AG04449 (cell line): Measurements from ENCODE around the gene CKS1B.
A peak's percentile ranks its signal among the peaks of the same experiment; 100 is the strongest.

Experiments used
- CTCF ChIA-PET: fragments of 350-600 bp; formaldehyde crosslinking; extraction: SDS; loops from one replicate; lab custom pipeline; 2021; ENCODE audit warnings: antibody characterized with exemption; lab: Yijun Ruan, JAX
- POLR2A ChIA-PET: fragments of 400-600, 350-600 bp; formaldehyde crosslinking; extraction: SDS; loops from one replicate; lab custom pipeline; 2020; ENCODE audit warnings: antibody characterized with exemption, inconsistent platforms; lab: Yijun Ruan, JAX
- DNase-seq: peaks from one replicate; pipeline ENCODE4 v3.0.0-alpha.2; 2010; ENCODE audit warnings: low read depth, low spot score
- H3K4me3 ChIP-seq: 2 replicates; pipeline ENCODE4 v1.5.1; 2011; ENCODE audit warnings: low read depth, mild to moderate bottlenecking, control low read depth, low read length
- CTCF ChIP-seq: IDR thresholded peaks from one replicate; pipeline ENCODE4 v1.5.1; 2011; ENCODE audit warnings: mild to moderate bottlenecking, moderate library complexity, low read length, control low read depth, inconsistent platforms; ENCODE audit not compliant: insufficient read depth; ENCODE audit errors: missing control alignments

The CKS1B gene

GRCh38 chr1:154989195-154989860 lies 14.8 kb downstream of the CKS1B start:
- CTCF ChIA-PET = interaction anchor here (1.2 to 7.7 kb wide), 3 partner anchors 7 to 61 kb away, joined by 4 to 119 read pairs (median 9); partner anchors contain the start of genes ADAM15 and LENEP
- POLR2A ChIA-PET = interaction anchor here (0.7 kb wide), 2 partner anchors 18 to 62 kb away, joined by 3 to 4 read pairs; partner anchors contain the start of genes ADAM15 and SHC1
- H3K4me3 ChIP-seq = no peak overlapping the region
- TF ChIP-seq CTCF = no peak
- DNase-seq = no peak

- no peak overlapping the region for H3K4me3 ChIP-seq
- TF ChIP-seq CTCF = no peak
- CTCF ChIA-PET = interaction anchor here (1.0 to 1.3 kb wide), 3 partner anchors 9 to 61 kb away, joined by 4 to 9 read pairs (median 5); partner anchors contain the start of genes ADAM15 and PBXIP1
- POLR2A ChIA-PET = interaction anchor here (0.6 to 0.7 kb wide), 2 partner anchors 19 to 548 kb away, joined by 3 to 4 read pairs; partner anchors contain the start of gene SHC1
- DNase-seq = no peak
Observed at GRCh38 chr1:154990276-154990675, 15.8 kb downstream of the CKS1B start.

- peak; percentile 40 for TF ChIP-seq CTCF
- no peak for DNase-seq
- POLR2A ChIA-PET = interaction anchor here (0.9 to 2.9 kb wide), 6 partner anchors 9 to 37 kb away, joined by 3 to 16 read pairs (median 4); partner anchors contain the start of genes FLAD1, PBXIP1, SHC1 and ZBTB7B
- CTCF ChIA-PET = interaction anchor here (1.1 to 17.2 kb wide), 11 partner anchors 8 to 514 kb away, joined by 3 to 244 read pairs (median 30); partner anchors contain the start of genes CKS1B, FLAD1, PBXIP1 and PYGO2
- no peak overlapping the region for H3K4me3 ChIP-seq
Observed at GRCh38 chr1:154992721-154993571, 18.5 kb downstream of the CKS1B start.

- ChIA-PET POLR2A (interaction anchor here (0.9 to 2.9 kb wide), 8 partner anchors 9 to 38 kb away, joined by 3 to 16 read pairs (median 4); partner anchors contain the start of genes FLAD1, PBXIP1, SHC1 and ZBTB7B), CTCF (interaction anchor here (0.7 to 17.2 kb wide), 16 partner anchors 8 to 514 kb away, joined by 3 to 244 read pairs (median 10); partner anchors contain the start of genes CKS1B, FLAD1, PBXIP1 and PYGO2)
- H3K4me3 ChIP-seq = no peak within 1 kb of the TSS
- no peak for TF ChIP-seq CTCF
- DNase-seq = no peak
Observed at GRCh38 chr1:154993572-154994268, 19.2 kb downstream of the CKS1B start, which contains the start of gene LENEP. TSS of gene LENEP (plus strand) at chr1:154993586. CDS start at chr1:154993608, 22 bp downstream.

- H3K4me3 ChIP-seq = no peak overlapping the region
- TF ChIP-seq CTCF = no peak
- ChIA-PET CTCF (interaction anchor here (0.7 to 17.2 kb wide), 18 partner anchors 9 to 515 kb away, joined by 3 to 244 read pairs (median 10); partner anchors contain the start of genes CKS1B, FLAD1, PBXIP1 and PYGO2), POLR2A (interaction anchor here (0.9 to 2.9 kb wide), 6 partner anchors 8 to 38 kb away, joined by 3 to 16 read pairs (median 4); partner anchors contain the start of genes FLAD1, PBXIP1, SHC1 and ZBTB7B)
- DNase-seq = no peak
Observed at GRCh38 chr1:154994269-154994587, 19.7 kb downstream of the CKS1B start.
